Neural cell (in vitro differentiated cells): ENCODE results near the gene FASTK. TPM values are rescaled to one million over a fixed set of nuclear protein-coding genes. Genes with fewer than 3 reads are reported as not detected.

Experiments
- H2AFZ ChIP-seq: fragments of 200-600, 300-800 bp; sonication (generic), shearing (Covaris generic); 2 replicates; pipeline ENCODE4 v1.6.0; 2014; ENCODE audit warnings: low read depth, mild to moderate bottlenecking, antibody characterized with exemption, low read length, moderate library complexity
- H3F3A ChIP-seq: fragments of 200-600 bp; shearing (Covaris generic); 2 replicates; pipeline ENCODE4 v1.6.1; 2016; ENCODE audit warnings: mild to moderate bottlenecking, moderate library complexity, mixed read lengths, antibody characterized with exemption, low read length; ENCODE audit not compliant: insufficient read depth, poor library complexity, severe bottlenecking
- H3K27ac ChIP-seq: fragments of 200-600, 300-800 bp; sonication (generic), shearing (Covaris generic); 2 replicates; pipeline ENCODE4 v1.5.1; 2014; ENCODE audit warnings: mild to moderate bottlenecking, low read length, moderate library complexity
- H3K27me3 ChIP-seq: fragments of 300-800, 200-600 bp; sonication (generic), shearing (Covaris generic); 2 replicates; pipeline ENCODE4 v1.6.0; 2014; ENCODE audit warnings: mild to moderate bottlenecking, low read depth, low read length, moderate library complexity; ENCODE audit not compliant: insufficient read depth
- H3K36me3 ChIP-seq: fragments of 300-800, 200-600 bp; sonication (generic), shearing (Covaris generic); 2 replicates; pipeline ENCODE4 v1.5.1; 2014; ENCODE audit warnings: mild to moderate bottlenecking, antibody characterized with exemption, low read length, moderate library complexity; ENCODE audit not compliant: insufficient read depth
- H3K4me2 ChIP-seq: fragments of 300-800, 200-600 bp; sonication (generic), shearing (Covaris generic); 2 replicates; pipeline ENCODE4 v1.6.0; 2014; ENCODE audit warnings: mild to moderate bottlenecking, low read length
- H3K4me3 ChIP-seq: fragments of 300-800, 200-600 bp; sonication (generic), shearing (Covaris generic); 2 replicates; pipeline ENCODE4 v1.5.1; 2014; ENCODE audit warnings: mild to moderate bottlenecking, low read length, moderate library complexity
- H3K79me2 ChIP-seq: fragments of 200-600 bp; shearing (Covaris generic); replicated peaks from 2 replicates; pipeline ENCODE4 v1.6.0; 2014; ENCODE audit warnings: mild to moderate bottlenecking, low read length, moderate library complexity; ENCODE audit not compliant: insufficient read depth
- H3K9ac ChIP-seq: fragments of 300-800, 200-600 bp; sonication (generic), shearing (Covaris generic); 2 replicates; pipeline ENCODE4 v1.6.1; 2016; ENCODE audit warnings: mild to moderate bottlenecking, low read length, mixed read lengths
- H3K9me2 ChIP-seq: fragments of 200-600 bp; shearing (Covaris generic); 2 replicates; pipeline ENCODE4 v1.6.1; 2016; ENCODE audit warnings: mild to moderate bottlenecking, low read length, mixed read lengths; ENCODE audit not compliant: insufficient read depth
- H3K9me3 ChIP-seq: fragments of 200-600, 300-800 bp; sonication (generic), shearing (Covaris generic); 2 replicates; pipeline ENCODE4 v1.6.1; 2016; ENCODE audit warnings: mild to moderate bottlenecking, mixed run types, low read length, moderate library complexity, mixed read lengths
- H4K20me1 ChIP-seq: fragments of 200-600 bp; shearing (Covaris generic); 2 replicates; pipeline ENCODE4 v1.6.1; 2016; ENCODE audit warnings: mild to moderate bottlenecking, mixed run types; ENCODE audit not compliant: insufficient read depth
- EP300 ChIP-seq: fragments of 450-650 bp; conservative IDR thresholded peaks from 2 replicates; pipeline ENCODE4 v1.6.1; 2014; ENCODE audit warnings: antibody characterized with exemption, mild to moderate bottlenecking, moderate library complexity; ENCODE audit not compliant: poor library complexity, severe bottlenecking
- EZH2 ChIP-seq: fragments of 200-600, 300-800 bp; shearing (Covaris generic), sonication (generic); IDR thresholded peaks from 2 replicates; pipeline ENCODE4 v1.6.1; 2014; ENCODE audit warnings: antibody characterized with exemption, low read length, borderline replicate concordance, mild to moderate bottlenecking; ENCODE audit not compliant: insufficient read depth, poor library complexity, severe bottlenecking
- MXI1 ChIP-seq: fragments of 450-650 bp; conservative IDR thresholded peaks from 2 replicates; pipeline ENCODE4 v1.6.1; 2014; ENCODE audit warnings: antibody characterized with exemption, mild to moderate bottlenecking; ENCODE audit not compliant: poor library complexity, severe bottlenecking
- POLR2AphosphoS5 ChIP-seq: IDR thresholded peaks from 2 replicates; pipeline ENCODE4 v1.6.1; 2012
- RAD21 ChIP-seq: fragments of 450-650 bp; conservative IDR thresholded peaks from 2 replicates; pipeline ENCODE4 v1.6.1; 2014; ENCODE audit warnings: antibody characterized with exemption, mild to moderate bottlenecking, moderate library complexity
- SMC3 ChIP-seq: fragments of 450-650 bp; conservative IDR thresholded peaks from 2 replicates; pipeline ENCODE4 v1.6.1; 2014; ENCODE audit warnings: antibody characterized with exemption, mild to moderate bottlenecking, moderate library complexity; ENCODE audit not compliant: poor library complexity
- TAF1 ChIP-seq: IDR thresholded peaks from 2 replicates; pipeline ENCODE4 v1.6.1; 2012; ENCODE audit warnings: low read depth
- polyA plus RNA-seq: library from polyadenylated mRNA; depleted of rRNA; stranded (reverse); fragments of >200 nt; gene quantifications from 2 replicates; pipeline ENCODE4 v1.2.3, GENCODE V29; 2014
- TF ChIP-seq, protein P1 (sequence below): fragments of 450-650 bp; IDR thresholded peaks from 2 replicates; pipeline ENCODE4 v1.5.1; 2014; ENCODE audit warnings: antibody characterized with exemption, mild to moderate bottlenecking, moderate library complexity; ENCODE audit not compliant: poor library complexity, severe bottlenecking
- TF ChIP-seq, protein P2 (sequence below): IDR thresholded peaks from 2 replicates; pipeline ENCODE4 v1.6.1; 2012; ENCODE audit warnings: borderline replicate concordance

FASTK gene
- polyA plus RNA-seq, 1 donor from 2014 or later = 147 TPM

DNA sequence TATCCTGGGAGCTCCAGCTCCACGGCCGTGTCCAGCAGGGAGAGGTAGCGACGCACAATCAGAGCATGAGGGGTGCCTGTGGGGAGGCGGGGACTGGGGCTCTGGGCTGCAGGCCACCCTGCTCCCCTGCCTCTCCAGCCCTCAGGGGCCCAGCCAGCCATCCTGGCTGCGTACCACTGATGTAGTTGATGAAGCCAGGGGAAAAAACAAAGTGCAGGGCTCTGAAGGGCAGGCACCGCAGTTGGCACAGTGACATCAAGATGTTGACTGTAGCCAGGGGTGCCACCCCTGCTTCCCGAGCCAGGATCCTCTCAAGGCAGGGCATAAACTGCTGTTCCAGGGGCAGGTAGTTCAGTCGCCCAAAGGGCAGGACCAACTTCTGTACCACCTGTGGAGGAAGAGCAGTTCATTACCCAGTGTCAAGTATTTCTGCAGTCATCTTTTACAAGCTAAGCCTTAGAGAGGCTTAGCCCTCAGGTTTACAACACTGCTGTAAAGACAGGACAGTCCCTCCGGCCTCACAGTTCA is 2.8 kb downstream of the FASTK start:
- Histone ChIP-seq H4K20me1 (no peaks in the 10 kb centered on the region), H3K9ac (no peak overlapping the region), H3K4me2 (no peak overlapping the region), H3F3A (no peaks in the 10 kb centered on the region), H3K9me2 (no peaks in the 10 kb centered on the region), H3K9me3 (no peaks in the 10 kb centered on the region), H3K27me3 (no peaks in the 10 kb centered on the region), H2AFZ (no peak overlapping the region), H3K4me3 (no peak overlapping the region), H3K27ac (no peak overlapping the region), H3K79me2 (peaks cover 13% of the 10 kb centered on the region), H3K36me3 (no peaks in the 10 kb centered on the region)
- TF ChIP-seq TAF1 (no peak), EP300 (no peak), SMC3 (no peak), EZH2 (no peak), MXI1 (no peak), RAD21 (no peak), POLR2AphosphoS5 (no peak)
- TF ChIP-seq, protein P1, sequence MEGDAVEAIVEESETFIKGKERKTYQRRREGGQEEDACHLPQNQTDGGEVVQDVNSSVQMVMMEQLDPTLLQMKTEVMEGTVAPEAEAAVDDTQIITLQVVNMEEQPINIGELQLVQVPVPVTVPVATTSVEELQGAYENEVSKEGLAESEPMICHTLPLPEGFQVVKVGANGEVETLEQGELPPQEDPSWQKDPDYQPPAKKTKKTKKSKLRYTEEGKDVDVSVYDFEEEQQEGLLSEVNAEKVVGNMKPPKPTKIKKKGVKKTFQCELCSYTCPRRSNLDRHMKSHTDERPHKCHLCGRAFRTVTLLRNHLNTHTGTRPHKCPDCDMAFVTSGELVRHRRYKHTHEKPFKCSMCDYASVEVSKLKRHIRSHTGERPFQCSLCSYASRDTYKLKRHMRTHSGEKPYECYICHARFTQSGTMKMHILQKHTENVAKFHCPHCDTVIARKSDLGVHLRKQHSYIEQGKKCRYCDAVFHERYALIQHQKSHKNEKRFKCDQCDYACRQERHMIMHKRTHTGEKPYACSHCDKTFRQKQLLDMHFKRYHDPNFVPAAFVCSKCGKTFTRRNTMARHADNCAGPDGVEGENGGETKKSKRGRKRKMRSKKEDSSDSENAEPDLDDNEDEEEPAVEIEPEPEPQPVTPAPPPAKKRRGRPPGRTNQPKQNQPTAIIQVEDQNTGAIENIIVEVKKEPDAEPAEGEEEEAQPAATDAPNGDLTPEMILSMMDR = no peak
- TF ChIP-seq, protein P2, sequence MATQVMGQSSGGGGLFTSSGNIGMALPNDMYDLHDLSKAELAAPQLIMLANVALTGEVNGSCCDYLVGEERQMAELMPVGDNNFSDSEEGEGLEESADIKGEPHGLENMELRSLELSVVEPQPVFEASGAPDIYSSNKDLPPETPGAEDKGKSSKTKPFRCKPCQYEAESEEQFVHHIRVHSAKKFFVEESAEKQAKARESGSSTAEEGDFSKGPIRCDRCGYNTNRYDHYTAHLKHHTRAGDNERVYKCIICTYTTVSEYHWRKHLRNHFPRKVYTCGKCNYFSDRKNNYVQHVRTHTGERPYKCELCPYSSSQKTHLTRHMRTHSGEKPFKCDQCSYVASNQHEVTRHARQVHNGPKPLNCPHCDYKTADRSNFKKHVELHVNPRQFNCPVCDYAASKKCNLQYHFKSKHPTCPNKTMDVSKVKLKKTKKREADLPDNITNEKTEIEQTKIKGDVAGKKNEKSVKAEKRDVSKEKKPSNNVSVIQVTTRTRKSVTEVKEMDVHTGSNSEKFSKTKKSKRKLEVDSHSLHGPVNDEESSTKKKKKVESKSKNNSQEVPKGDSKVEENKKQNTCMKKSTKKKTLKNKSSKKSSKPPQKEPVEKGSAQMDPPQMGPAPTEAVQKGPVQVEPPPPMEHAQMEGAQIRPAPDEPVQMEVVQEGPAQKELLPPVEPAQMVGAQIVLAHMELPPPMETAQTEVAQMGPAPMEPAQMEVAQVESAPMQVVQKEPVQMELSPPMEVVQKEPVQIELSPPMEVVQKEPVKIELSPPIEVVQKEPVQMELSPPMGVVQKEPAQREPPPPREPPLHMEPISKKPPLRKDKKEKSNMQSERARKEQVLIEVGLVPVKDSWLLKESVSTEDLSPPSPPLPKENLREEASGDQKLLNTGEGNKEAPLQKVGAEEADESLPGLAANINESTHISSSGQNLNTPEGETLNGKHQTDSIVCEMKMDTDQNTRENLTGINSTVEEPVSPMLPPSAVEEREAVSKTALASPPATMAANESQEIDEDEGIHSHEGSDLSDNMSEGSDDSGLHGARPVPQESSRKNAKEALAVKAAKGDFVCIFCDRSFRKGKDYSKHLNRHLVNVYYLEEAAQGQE = no peak

GRCh38 chr7:151076863-151077704 is 3.5 kb downstream of the FASTK start:
- Histone ChIP-seq H2AFZ (no peak overlapping the region), H3K4me3 (no peak overlapping the region), H3F3A (no peaks in the 10 kb centered on the region), H3K9ac (no peak overlapping the region), H3K36me3 (no peaks in the 10 kb centered on the region), H3K27me3 (no peaks in the 10 kb centered on the region), H3K9me2 (no peaks in the 10 kb centered on the region), H3K9me3 (no peaks in the 10 kb centered on the region), H3K79me2 (peaks cover 13% of the 10 kb centered on the region), H3K4me2 (no peak overlapping the region), H4K20me1 (no peaks in the 10 kb centered on the region), H3K27ac (no peak overlapping the region)
- no peak for TF ChIP-seq POLR2AphosphoS5
- no peak for TF ChIP-seq SMC3
